COLO668 (cell line): Measurements from ENCODE around the gene HERC2.
"Not testable (repeated sequence)": the region's sequence is repeated elsewhere in the genome, so short reads cannot be mapped to it uniquely, and the experiment has no call there.

Source experiments
- DNase-seq: peaks from one replicate; lab custom pipeline; 2025; ENCODE audit not compliant: unreplicated experiment; lab: John Stamatoyannopoulos, UW

Gene HERC2

GRCh38 chr15:28228990-28229640 is 92.9 kb downstream of the HERC2 start:
- DNase-seq = not testable (repeated sequence)

DNA sequence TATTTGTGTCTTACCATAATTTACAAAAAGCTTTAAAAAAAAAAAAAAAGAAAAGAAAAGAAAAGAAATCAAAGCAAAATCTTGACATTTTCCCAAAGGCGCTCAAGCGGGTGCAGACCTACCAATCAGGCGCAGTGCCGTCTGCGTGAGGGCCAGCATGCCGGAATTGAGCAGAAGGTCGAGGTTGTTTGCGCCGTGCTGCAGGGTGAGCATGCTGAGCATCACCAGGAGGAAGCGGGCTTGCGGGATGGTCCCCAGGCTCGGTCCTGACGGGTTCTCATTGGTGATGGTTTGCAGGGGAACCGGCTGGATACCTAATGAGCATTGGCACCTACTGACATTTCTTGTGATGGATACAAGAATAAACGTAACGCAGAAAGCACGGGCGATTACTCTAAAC is 93.9 kb downstream of the HERC2 start:
- no peak for DNase-seq

- DNase-seq = not testable (repeated sequence)
These were observed 94.7 kb downstream of the HERC2 start for GRCh38 chr15:28227303-28227702.

DNA sequence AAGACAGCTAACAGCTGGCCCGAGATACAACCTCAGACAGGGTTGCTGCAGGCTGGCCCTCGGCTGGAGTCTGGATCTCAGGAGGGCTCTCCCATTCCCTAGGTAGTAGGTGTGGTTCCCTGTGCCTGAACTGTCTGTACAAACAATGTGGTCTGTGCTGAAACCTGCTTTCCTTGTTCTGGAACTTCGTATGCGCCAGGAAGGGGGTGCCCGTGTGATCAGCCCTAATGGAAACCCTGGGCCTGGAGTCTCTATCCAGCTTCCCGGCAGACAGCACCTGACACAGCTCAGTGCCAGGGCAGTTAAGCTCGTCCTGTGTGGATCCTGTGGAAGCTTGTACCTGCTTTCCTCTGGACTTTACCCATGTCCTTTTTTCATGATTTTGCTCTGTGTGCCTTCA is 99.4 kb downstream of the HERC2 start:
- DNase-seq = not testable (repeated sequence)

GRCh38 chr15:28221696-28222095 is 100.3 kb downstream of the HERC2 start:
- not testable (repeated sequence) for DNase-seq

- DNase-seq = no peak
These were observed 102.9 kb downstream of the HERC2 start for GRCh38 chr15:28219116-28219515.

DNA sequence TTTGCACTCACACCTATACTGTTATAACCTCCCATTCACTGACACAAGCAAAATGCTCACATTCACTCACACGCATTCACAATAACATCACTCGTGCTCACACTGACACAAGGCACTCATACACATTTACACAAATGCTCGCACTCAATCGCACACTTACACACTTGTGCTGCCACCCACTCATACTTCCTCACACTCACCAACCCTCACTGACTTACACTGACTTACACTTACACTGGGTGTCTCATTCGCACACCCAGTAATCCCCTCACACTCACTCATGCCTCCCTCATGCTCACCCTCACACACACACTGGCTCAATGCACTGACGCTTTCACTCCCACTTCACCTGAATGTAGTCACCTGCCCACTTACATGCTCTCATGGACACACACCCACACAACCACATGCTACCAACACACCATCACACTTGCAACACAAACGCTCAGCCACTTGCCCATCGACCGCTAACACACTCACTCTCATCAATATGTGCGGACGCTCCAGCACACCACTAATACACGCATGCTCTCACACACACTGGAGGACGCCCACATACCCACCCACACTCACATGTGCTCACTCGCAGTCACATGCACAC is 104.9 kb downstream of the HERC2 start:
- DNase-seq = not testable (repeated sequence)

- not testable (repeated sequence) for DNase-seq
These were observed 106.5 kb downstream of the HERC2 start for GRCh38 chr15:28215521-28215920.

DNA sequence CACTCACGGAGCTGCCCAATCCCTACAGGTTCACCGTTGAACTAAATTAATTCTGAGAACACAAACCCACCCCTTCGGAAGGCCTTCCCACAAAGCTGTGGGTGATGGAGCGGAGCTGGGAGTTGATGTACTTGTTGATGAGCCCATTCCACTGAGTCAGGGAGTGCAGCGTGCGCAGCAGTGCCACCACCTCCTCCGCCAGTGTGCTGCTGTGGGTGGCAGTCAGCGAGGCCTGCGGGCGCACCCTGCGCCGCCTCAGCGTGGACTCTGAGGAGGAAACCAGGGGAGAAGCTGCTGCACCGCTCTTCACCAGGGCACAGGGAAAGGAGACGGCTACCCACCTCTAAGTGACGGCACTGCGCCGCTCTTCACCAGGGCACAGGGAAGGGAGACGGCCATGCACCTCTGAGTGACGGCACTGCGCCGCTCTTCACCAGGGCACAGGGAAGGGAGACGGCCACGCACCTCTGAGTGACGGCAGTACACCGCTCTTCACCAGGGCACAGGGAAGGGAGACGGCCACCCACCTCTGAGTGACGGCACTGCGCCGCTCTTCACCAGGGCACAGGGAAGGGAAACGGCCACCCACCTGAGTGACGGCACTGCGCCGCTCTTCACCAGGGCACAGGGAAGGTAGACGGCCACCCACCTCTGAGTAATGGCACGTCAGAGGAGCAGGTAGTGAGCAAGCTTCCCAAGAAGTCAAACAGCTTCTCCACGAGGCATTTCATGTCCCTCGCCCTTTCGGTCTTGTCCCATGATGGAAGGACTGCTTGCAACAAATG is 107.8 kb downstream of the HERC2 start:
- not testable (repeated sequence) for DNase-seq

DNA sequence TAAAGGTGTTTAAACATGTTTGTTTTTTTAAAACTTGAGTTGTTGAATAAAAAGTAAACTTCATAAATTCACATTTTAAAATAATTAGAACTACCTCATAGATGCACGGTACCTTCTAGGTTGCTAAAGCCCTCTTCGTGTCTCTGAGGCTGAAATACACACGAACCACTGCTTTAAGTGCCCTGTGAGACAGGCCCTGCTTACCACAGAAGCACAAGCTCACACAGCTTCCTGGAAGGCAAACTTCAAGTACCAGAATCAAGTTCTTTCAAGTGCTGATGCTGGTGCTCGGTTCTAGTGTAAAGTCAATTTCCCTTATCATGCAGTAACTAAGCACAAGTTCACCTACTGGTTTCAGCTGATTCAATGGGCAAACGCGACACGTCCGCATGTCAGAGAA is 108.6 kb downstream of the HERC2 start:
- not testable (repeated sequence) for DNase-seq

DNA sequence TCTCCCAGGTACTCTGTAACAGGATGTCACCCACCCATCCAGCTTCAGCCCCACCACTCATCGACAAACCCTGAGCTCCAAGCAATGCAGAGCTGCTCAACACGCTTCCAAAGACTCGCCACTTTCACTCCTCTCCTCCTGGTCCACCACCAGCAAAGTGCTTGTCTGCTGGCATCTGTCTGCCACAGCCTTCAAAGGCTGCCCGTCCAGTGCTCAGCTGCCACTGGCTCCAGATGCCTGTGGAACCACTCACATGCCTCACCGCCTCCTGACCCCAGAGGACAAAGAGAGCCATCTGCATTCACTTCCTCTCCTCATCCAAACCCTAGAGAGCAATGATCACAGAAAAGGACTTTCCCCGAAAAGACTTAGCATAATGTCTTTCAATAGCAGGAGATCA is 113.4 kb downstream of the HERC2 start:
- no peak for DNase-seq

GRCh38 chr15:28205640-28206039 is 116.3 kb downstream of the HERC2 start:
- not testable (repeated sequence) for DNase-seq

- not testable (repeated sequence) for DNase-seq
These were observed 118.7 kb downstream of the HERC2 start for GRCh38 chr15:28203055-28203828.

GRCh38 chr15:28202124-28202523 is 119.9 kb downstream of the HERC2 start:
- DNase-seq = not testable (repeated sequence)

- DNase-seq = not testable (repeated sequence)
These were observed 123.8 kb downstream of the HERC2 start for GRCh38 chr15:28198215-28198614.

DNA sequence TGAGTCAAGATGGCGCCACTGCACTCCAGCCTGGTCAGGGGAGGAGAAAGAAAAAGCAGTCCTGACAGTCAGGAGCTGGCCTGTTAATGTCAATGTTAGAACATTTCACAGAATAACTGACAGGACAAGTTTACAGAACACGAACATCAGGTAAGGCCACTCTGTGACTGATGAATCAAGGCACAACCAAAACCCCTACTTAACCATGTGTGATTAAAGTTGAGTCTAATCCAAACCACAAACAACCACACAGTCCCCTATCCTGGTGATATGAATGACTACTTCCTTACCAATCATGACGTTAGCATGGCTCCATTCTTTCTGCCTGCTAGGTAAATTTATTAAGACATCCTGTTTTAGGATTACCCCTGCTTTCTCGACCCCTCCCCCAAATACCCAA is 124.3 kb downstream of the HERC2 start:
- DNase-seq = not testable (repeated sequence)

- DNase-seq = not testable (repeated sequence)
These were observed 125.4 kb downstream of the HERC2 start for GRCh38 chr15:28196581-28196980.

DNA sequence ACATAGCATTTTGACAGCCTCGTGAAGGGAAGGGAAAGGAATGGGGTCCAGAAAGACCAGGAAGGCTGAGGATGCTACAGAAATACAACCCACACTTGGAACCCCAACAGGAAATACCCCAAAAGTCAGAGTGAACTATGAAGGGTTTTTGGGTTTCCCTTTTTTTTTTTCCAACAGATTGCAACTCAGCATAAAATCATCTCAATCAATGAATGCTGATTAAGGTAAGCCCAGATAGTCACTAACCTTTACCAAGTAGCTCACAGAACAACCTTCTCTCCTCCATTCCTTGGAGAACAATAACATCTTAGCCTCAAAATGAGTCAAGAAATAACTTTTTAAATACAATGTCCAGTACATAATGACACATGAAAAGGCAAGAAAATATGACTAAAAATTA is 129.2 kb downstream of the HERC2 start:
- DNase-seq = no peak

DNA sequence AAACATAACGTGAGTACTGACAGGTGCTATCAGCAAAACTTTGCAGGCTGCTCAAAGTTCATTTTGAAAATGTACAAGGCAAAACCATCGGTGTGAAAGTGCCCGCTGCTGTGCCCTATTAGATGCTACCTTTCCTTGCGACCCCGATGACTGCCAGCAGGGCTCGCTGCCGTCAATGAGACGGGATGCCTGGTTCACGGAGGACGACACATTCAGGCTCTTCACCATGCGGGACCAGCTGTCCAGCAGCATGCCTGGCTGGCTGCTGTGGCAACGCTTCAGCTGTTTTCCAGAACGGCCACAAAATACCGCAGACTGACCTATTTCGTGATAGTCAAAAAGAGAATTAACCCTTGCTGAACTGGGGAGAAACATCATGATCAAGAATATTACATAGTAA is 130.1 kb downstream of the HERC2 start:
- DNase-seq = no peak

DNA sequence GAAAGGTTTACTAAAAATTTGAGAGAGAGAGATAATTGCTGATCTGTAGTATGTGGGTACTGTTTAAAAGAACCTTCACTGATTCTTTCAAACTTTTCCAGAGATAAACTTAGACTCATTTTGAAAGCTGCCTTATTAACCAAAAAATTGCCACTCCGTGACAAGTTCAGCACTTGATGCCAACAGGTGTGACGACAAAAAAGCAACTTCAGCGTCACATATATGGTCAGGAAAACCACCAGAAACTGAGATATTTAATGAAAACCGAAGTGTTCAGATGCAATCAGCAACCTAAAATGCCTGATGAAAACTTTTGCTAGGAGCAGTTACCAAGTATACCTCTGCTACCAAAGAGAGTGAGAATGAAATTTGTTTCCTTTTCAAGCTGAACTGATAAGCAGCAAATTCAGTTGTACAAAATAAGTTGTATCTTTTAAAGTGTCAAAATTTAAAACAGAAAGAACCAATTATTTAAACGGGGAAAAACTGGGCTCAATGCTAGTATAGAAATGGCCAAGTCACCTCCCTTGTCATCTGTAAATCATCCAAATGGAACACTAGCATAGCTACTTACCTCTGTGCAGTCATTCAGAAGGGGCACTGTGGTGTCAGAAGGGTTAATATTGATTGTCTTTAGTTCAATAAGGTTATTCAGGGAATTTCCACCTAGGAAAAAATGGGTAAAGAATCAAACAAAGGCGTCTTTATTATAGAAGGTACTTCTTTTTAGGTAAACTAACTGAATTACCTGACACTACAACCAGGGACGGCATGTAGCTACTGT is 131.4 kb downstream of the HERC2 start:
- DNase-seq = no peak
